ENCODE measurements around the gene CACNB2.

The CACNB2 gene

GRCh38 chr10:18230794-18231193 is 90.6 kb downstream of the CACNB2 start:
- TF ChIP-seq PAX5 (IDR thresholded peaks at IDR 0.05; ENCODE audit: insufficient read depth, low read length, severe bottlenecking) (no peak), POLR2AphosphoS5 (IDR thresholded peaks at IDR 0.05; ENCODE audit: low read depth, low read length) (no peak), TAF1 (IDR thresholded peaks at IDR 0.05; ENCODE audit: low read depth, low read length) (no peak), SPI1 (IDR thresholded peaks at IDR 0.05; ENCODE audit: low read depth, low read length) (no peak), POU2F2 (IDR thresholded peaks at IDR 0.05; ENCODE audit: low read depth, low read length) (no peak), POLR2A (IDR thresholded peaks at IDR 0.05; ENCODE audit: low read depth, low read length) (no peak)
- no peak for DNase-seq (ENCODE audit: insufficient read length, low spot score)
- no peak for FAIRE-seq

- no peak for FAIRE-seq
- TF ChIP-seq POU2F2 (IDR thresholded peaks at IDR 0.05; ENCODE audit: low read depth, low read length) (no peak), POLR2AphosphoS5 (IDR thresholded peaks at IDR 0.05; ENCODE audit: low read depth, low read length) (no peak), POLR2A (IDR thresholded peaks at IDR 0.05; ENCODE audit: low read depth, low read length) (no peak), SPI1 (IDR thresholded peaks at IDR 0.05; ENCODE audit: low read depth, low read length) (no peak), TAF1 (IDR thresholded peaks at IDR 0.05; ENCODE audit: low read depth, low read length) (no peak), PAX5 (IDR thresholded peaks at IDR 0.05; ENCODE audit: insufficient read depth, low read length, severe bottlenecking) (no peak)
- DNase-seq (ENCODE audit: insufficient read length, low spot score), result no peak
Observed at GRCh38 chr10:18231480-18231879, 91.3 kb downstream of the CACNB2 start.

GRCh38 chr10:18233775-18234174 is 93.6 kb downstream of the CACNB2 start:
- FAIRE-seq (no peak), DNase-seq (ENCODE audit: insufficient read length, low spot score) (no peak)
- TF ChIP-seq POLR2AphosphoS5 (IDR thresholded peaks at IDR 0.05; ENCODE audit: low read depth, low read length), result no peak
- TF ChIP-seq POLR2A (IDR thresholded peaks at IDR 0.05; ENCODE audit: low read depth, low read length), result no peak
- TF ChIP-seq POU2F2 (IDR thresholded peaks at IDR 0.05; ENCODE audit: low read depth, low read length), result no peak
- TF ChIP-seq PAX5 (IDR thresholded peaks at IDR 0.05; ENCODE audit: insufficient read depth, low read length, severe bottlenecking), result no peak
- no peak for TF ChIP-seq TAF1 (IDR thresholded peaks at IDR 0.05; ENCODE audit: low read depth, low read length)
- no peak for TF ChIP-seq SPI1 (IDR thresholded peaks at IDR 0.05; ENCODE audit: low read depth, low read length)

- TF ChIP-seq POLR2A (IDR thresholded peaks at IDR 0.05; ENCODE audit: low read depth, low read length), result no peak
- TF ChIP-seq POLR2AphosphoS5 (IDR thresholded peaks at IDR 0.05; ENCODE audit: low read depth, low read length), result no peak
- no peak for DNase-seq (ENCODE audit: insufficient read length, low spot score)
- no peak for FAIRE-seq
Observed at GRCh38 chr10:18235477-18235876, 95.3 kb downstream of the CACNB2 start.

- FAIRE-seq (no peak), DNase-seq (ENCODE audit: insufficient read length, low spot score) (no peak)
- no peak for TF ChIP-seq PAX5 (IDR thresholded peaks at IDR 0.05; ENCODE audit: insufficient read depth, low read length, severe bottlenecking)
- no peak for TF ChIP-seq POLR2AphosphoS5 (IDR thresholded peaks at IDR 0.05; ENCODE audit: low read depth, low read length)
- no peak for TF ChIP-seq SPI1 (IDR thresholded peaks at IDR 0.05; ENCODE audit: low read depth, low read length)
- TF ChIP-seq POLR2A (IDR thresholded peaks at IDR 0.05; ENCODE audit: low read depth, low read length), result no peak
Observed at GRCh38 chr10:18236756-18237155, 96.5 kb downstream of the CACNB2 start.

- no peak for DNase-seq (ENCODE audit: insufficient read length, low spot score)
Observed at GRCh38 chr10:18238870-18239485, 98.8 kb downstream of the CACNB2 start.

GRCh38 chr10:18240185-18240882 is 100.1 kb downstream of the CACNB2 start:
- no peak for DNase-seq (ENCODE audit: insufficient read length, low spot score)
- no peak for TF ChIP-seq TAF1 (IDR thresholded peaks at IDR 0.05; ENCODE audit: low read depth, low read length)
- TF ChIP-seq POLR2A (IDR thresholded peaks at IDR 0.05; ENCODE audit: low read depth, low read length), result no peak
- no peak for TF ChIP-seq SPI1 (IDR thresholded peaks at IDR 0.05; ENCODE audit: low read depth, low read length)
- no peak for TF ChIP-seq PAX5 (IDR thresholded peaks at IDR 0.05; ENCODE audit: insufficient read depth, low read length, severe bottlenecking)
- TF ChIP-seq POU2F2 (IDR thresholded peaks at IDR 0.05; ENCODE audit: low read depth, low read length), result no peak
- no peak for TF ChIP-seq POLR2AphosphoS5 (IDR thresholded peaks at IDR 0.05; ENCODE audit: low read depth, low read length)
- FAIRE-seq, result no peak

More at GRCh38 chr10:18238870-18239485, 98.8 kb downstream of the CACNB2 start:
- TF ChIP-seq POLR2A (IDR thresholded peaks at IDR 0.05; ENCODE audit: low read depth, low read length) (no peak), PAX5 (IDR thresholded peaks at IDR 0.05; ENCODE audit: insufficient read depth, low read length, severe bottlenecking) (no peak), SPI1 (IDR thresholded peaks at IDR 0.05; ENCODE audit: low read depth, low read length) (no peak), TAF1 (IDR thresholded peaks at IDR 0.05; ENCODE audit: low read depth, low read length) (no peak), POU2F2 (IDR thresholded peaks at IDR 0.05; ENCODE audit: low read depth, low read length) (no peak), POLR2AphosphoS5 (IDR thresholded peaks at IDR 0.05; ENCODE audit: low read depth, low read length) (no peak)
- FAIRE-seq, result no peak

- FAIRE-seq, result no peak
- no peak for TF ChIP-seq POLR2A (IDR thresholded peaks at IDR 0.05; ENCODE audit: low read depth, low read length)
- TF ChIP-seq PAX5 (IDR thresholded peaks at IDR 0.05; ENCODE audit: insufficient read depth, low read length, severe bottlenecking), result no peak
- no peak for TF ChIP-seq SPI1 (IDR thresholded peaks at IDR 0.05; ENCODE audit: low read depth, low read length)
- TF ChIP-seq POU2F2 (IDR thresholded peaks at IDR 0.05; ENCODE audit: low read depth, low read length), result no peak
- DNase-seq (ENCODE audit: insufficient read length, low spot score), result no peak
Observed at GRCh38 chr10:18246967-18247366, 106.7 kb downstream of the CACNB2 start.

- no peak for DNase-seq (ENCODE audit: insufficient read length, low spot score)
- TF ChIP-seq TAF1 (IDR thresholded peaks at IDR 0.05; ENCODE audit: low read depth, low read length) (no peak), PAX5 (IDR thresholded peaks at IDR 0.05; ENCODE audit: insufficient read depth, low read length, severe bottlenecking) (no peak), SPI1 (IDR thresholded peaks at IDR 0.05; ENCODE audit: low read depth, low read length) (no peak), POU2F2 (IDR thresholded peaks at IDR 0.05; ENCODE audit: low read depth, low read length) (no peak), POLR2A (IDR thresholded peaks at IDR 0.05; ENCODE audit: low read depth, low read length) (no peak), POLR2AphosphoS5 (IDR thresholded peaks at IDR 0.05; ENCODE audit: low read depth, low read length) (no peak)
- no peak for FAIRE-seq
Observed at GRCh38 chr10:18252086-18252485, 111.9 kb downstream of the CACNB2 start.

- DNase-seq (ENCODE audit: insufficient read length, low spot score), result no peak
- no peak for FAIRE-seq
- TF ChIP-seq POLR2A (IDR thresholded peaks at IDR 0.05; ENCODE audit: low read depth, low read length), result no peak
- no peak for TF ChIP-seq PAX5 (IDR thresholded peaks at IDR 0.05; ENCODE audit: insufficient read depth, low read length, severe bottlenecking)
- no peak for TF ChIP-seq SPI1 (IDR thresholded peaks at IDR 0.05; ENCODE audit: low read depth, low read length)
- no peak for TF ChIP-seq TAF1 (IDR thresholded peaks at IDR 0.05; ENCODE audit: low read depth, low read length)
- TF ChIP-seq POLR2AphosphoS5 (IDR thresholded peaks at IDR 0.05; ENCODE audit: low read depth, low read length), result no peak
- no peak for TF ChIP-seq POU2F2 (IDR thresholded peaks at IDR 0.05; ENCODE audit: low read depth, low read length)
Observed at GRCh38 chr10:18254086-18254485, 113.9 kb downstream of the CACNB2 start.
